H1 (cell line): ENCODE results near the gene DCTN2. TPM values are rescaled to one million over a fixed set of nuclear protein-coding genes. Genes with fewer than 3 reads are reported as not detected.

ENCODE experiments used
- CTCF ChIA-PET: fragments of 300-600 bp; sonication (Branson Sonifier 250); formaldehyde crosslinking; loops from one replicate; lab custom pipeline; 2021; ENCODE audit not compliant: partially characterized antibody; lab: Charles Lee
- POLR2A ChIA-PET: fragments of 300-600 bp; sonication (Branson Sonifier 250); formaldehyde crosslinking; loops from one replicate; lab custom pipeline; 2021; ENCODE audit warnings: inconsistent platforms; ENCODE audit not compliant: partially characterized antibody; lab: Charles Lee
- DNase-seq, 2 experiments: peaks; one replicate each; pipeline versions ENCODE4 v3.0.0 to v3.0.0-alpha.2; 2010 to 2022; ENCODE audit warnings: low spot score in 2 of 2, low read depth in 1 of 2, mixed read lengths in 1 of 2
- FAIRE-seq: peaks from 2 replicates; lab custom pipeline; 2011; peaks lifted over from hg19 to GRCh38; lab: Jason Lieb, UNC
- H2AFZ ChIP-seq: 2 replicates; pipeline ENCODE4 v1.8.1; 2012; ENCODE audit warnings: low read length, inconsistent platforms
- H2AK5ac ChIP-seq: 2 replicates; pipeline ENCODE4 v1.6.1; 2013; ENCODE audit warnings: low read depth, low read length
- H2BK120ac ChIP-seq: replicated peaks from 2 replicates; pipeline ENCODE3; 2013; ENCODE audit warnings: low read depth, low read length, inconsistent platforms
- H2BK12ac ChIP-seq: 2 replicates; pipeline ENCODE4 v1.6.1; 2013; ENCODE audit warnings: low read depth, low read length
- H2BK15ac ChIP-seq: 2 replicates; pipeline ENCODE4 v1.6.1; 2013; ENCODE audit warnings: low read length
- H2BK20ac ChIP-seq: 2 replicates; pipeline ENCODE4 v1.6.1; 2013; ENCODE audit warnings: low read length
- H2BK5ac ChIP-seq: 2 replicates; pipeline ENCODE4 v1.6.1; 2013; ENCODE audit warnings: low read depth, low read length
- H3K14ac ChIP-seq: 2 replicates; pipeline ENCODE4 v1.6.1; 2013; ENCODE audit warnings: inconsistent platforms; ENCODE audit not compliant: insufficient read length
- H3K18ac ChIP-seq: 2 replicates; pipeline ENCODE4 v1.6.1; 2013; ENCODE audit warnings: low read length; ENCODE audit errors: extremely low read depth
- H3K23ac ChIP-seq: 2 replicates; pipeline ENCODE4 v1.6.1; 2013; ENCODE audit warnings: inconsistent platforms; ENCODE audit not compliant: insufficient read length
- H3K23me2 ChIP-seq: 2 replicates; pipeline ENCODE4 v1.6.1; 2013; ENCODE audit warnings: low read depth, low read length
- H3K27ac ChIP-seq: 2 replicates; pipeline ENCODE4 v1.6.1; 2011; ENCODE audit warnings: low read depth, low read length, inconsistent platforms
- H3K27me3 ChIP-seq, 4 experiments: replicated peaks in 1 of 4; 1 replicate in 1 of 4; 2 replicates in 3 of 4; pipeline versions ENCODE4 v1.6.1 to v1.8.1; 2011 to 2013; ENCODE audit warnings: low read length in 3 of 4, mild to moderate bottlenecking in 3 of 4, inconsistent platforms in 2 of 4, mixed read lengths in 2 of 4, moderate library complexity in 1 of 4; ENCODE audit not compliant: control insufficient read depth in 3 of 4, insufficient read depth in 3 of 4; ENCODE audit errors: extremely low read depth in 1 of 4
- H3K36me3 ChIP-seq, 4 experiments: 2 replicates each; pipeline versions ENCODE4 v1.6.1 to v1.8.1; 2011 to 2013; ENCODE audit warnings: mild to moderate bottlenecking in 4 of 4, low read length in 3 of 4, moderate library complexity in 2 of 4, control low read depth in 1 of 4, inconsistent platforms in 1 of 4; ENCODE audit not compliant: insufficient read depth in 4 of 4, control insufficient read depth in 2 of 4
- H3K4ac ChIP-seq: replicated peaks from 2 replicates; pipeline ENCODE3; 2013; ENCODE audit warnings: low read length, low read depth, mixed read lengths, inconsistent platforms; ENCODE audit not compliant: insufficient read length
- H3K4me1 ChIP-seq, 4 experiments: replicated peaks in 1 of 4; 1 replicate in 1 of 4; 2 replicates in 3 of 4; pipeline versions ENCODE4 v1.6.1 to v1.8.1; 2011 to 2013; ENCODE audit warnings: low read length in 3 of 4, inconsistent platforms in 2 of 4, mixed read lengths in 1 of 4; ENCODE audit not compliant: insufficient read depth in 4 of 4, control insufficient read depth in 3 of 4
- H3K4me2 ChIP-seq, 2 experiments: 2 replicates each; pipeline versions ENCODE4 v1.6.1 to v1.8.1; 2011 to 2013; ENCODE audit warnings: low read depth in 2 of 2, low read length in 2 of 2, control low read depth in 1 of 2, inconsistent platforms in 1 of 2, mild to moderate bottlenecking in 1 of 2; ENCODE audit not compliant: insufficient read depth in 1 of 2
- H3K4me3 ChIP-seq, 4 experiments: fragments of 200-600, 300-600 bp in 1 of 4; sonication (generic), shearing (Covaris generic), sonication (Bioruptor Twin) in 1 of 4; 2 replicates each; pipeline versions ENCODE4 v1.5.1 to v1.8.1; 2011 to 2016; ENCODE audit warnings: low read length in 4 of 4, low read depth in 3 of 4, control low read depth in 2 of 4, inconsistent platforms in 2 of 4, mild to moderate bottlenecking in 2 of 4, mixed read lengths in 1 of 4, moderate library complexity in 1 of 4; ENCODE audit not compliant: insufficient read depth in 2 of 4; ENCODE audit errors: extremely low read depth in 1 of 4
- H3K56ac ChIP-seq: replicated peaks from 2 replicates; pipeline ENCODE3; 2013; ENCODE audit warnings: low read depth, mild to moderate bottlenecking, mixed read lengths, low read length, inconsistent platforms; ENCODE audit not compliant: insufficient read length
- H3K79me1 ChIP-seq: 2 replicates; pipeline ENCODE4 v1.6.1; 2013; ENCODE audit warnings: low read depth, low read length, control low read depth
- H3K79me2 ChIP-seq, 2 experiments: 2 replicates each; pipeline versions ENCODE4 v1.6.1 to v1.8.1; 2012 to 2013; ENCODE audit warnings: low read length in 2 of 2, mild to moderate bottlenecking in 2 of 2, inconsistent platforms in 1 of 2; ENCODE audit not compliant: insufficient read depth in 2 of 2, control insufficient read depth in 1 of 2
- H3K9ac ChIP-seq, 4 experiments: replicated peaks in 1 of 4; 1 replicate in 1 of 4; 2 replicates in 3 of 4; pipeline versions ENCODE4 v1.6.1 to v1.8.1; 2011 to 2013; ENCODE audit warnings: low read depth in 3 of 4, low read length in 3 of 4, control low read depth in 2 of 4, mild to moderate bottlenecking in 2 of 4, moderate library complexity in 2 of 4, inconsistent platforms in 1 of 4; ENCODE audit errors: extremely low read depth in 1 of 4
- H3K9me3 ChIP-seq, 2 experiments: 2 replicates each; pipeline versions ENCODE4 v1.6.1 to v1.8.1; 2012 to 2013; ENCODE audit warnings: mild to moderate bottlenecking in 2 of 2, moderate library complexity in 2 of 2, control low read depth in 1 of 2, inconsistent platforms in 1 of 2, low read depth in 1 of 2, low read length in 1 of 2, mixed read lengths in 1 of 2; ENCODE audit not compliant: insufficient read depth in 2 of 2
- H4K20me1 ChIP-seq, 2 experiments: replicated peaks in 1 of 2; 2 replicates each; pipeline versions ENCODE3 to v1.8.1; 2011 to 2013; ENCODE audit warnings: inconsistent platforms in 2 of 2, low read length in 2 of 2, mild to moderate bottlenecking in 1 of 2; ENCODE audit not compliant: insufficient read depth in 2 of 2, control insufficient read depth in 1 of 2
- H4K5ac ChIP-seq: 2 replicates; pipeline ENCODE4 v1.6.1; 2013; ENCODE audit warnings: low read length, low read depth, mixed read lengths, inconsistent platforms; ENCODE audit not compliant: insufficient read length
- H4K8ac ChIP-seq: 2 replicates; pipeline ENCODE4 v1.8.0; 2013; ENCODE audit warnings: mild to moderate bottlenecking, moderate library complexity, low read length, inconsistent platforms; ENCODE audit not compliant: insufficient read depth; ENCODE audit errors: extremely low read depth
- H4K91ac ChIP-seq: replicated peaks from 2 replicates; pipeline ENCODE3; 2013; ENCODE audit warnings: low read length, mixed read lengths, inconsistent platforms; ENCODE audit not compliant: insufficient read length
- ASH2L ChIP-seq: fragments of 200-600, 300-600 bp; sonication (generic); IDR thresholded peaks from one replicate; pipeline ENCODE4 v1.7.1; 2017; ENCODE audit warnings: low read length
- CBX5 ChIP-seq: fragments of 300-800, 300-1000 bp; sonication (generic); IDR thresholded peaks from 2 replicates; pipeline ENCODE4 v1.7.1; 2016; ENCODE audit warnings: antibody characterized with exemption, low read length, low read depth
- CEBPB ChIP-seq: IDR thresholded peaks from 2 replicates; pipeline ENCODE4 v1.6.1; 2012; ENCODE audit warnings: low read depth, low read length
- EGR1 ChIP-seq: IDR thresholded peaks from 2 replicates; pipeline ENCODE4 v1.6.1; 2011; ENCODE audit warnings: low read depth, low read length, borderline replicate concordance
- HDAC6 ChIP-seq: IDR thresholded peaks from one replicate; pipeline ENCODE4 v1.7.1; 2012; ENCODE audit warnings: low read depth, mild to moderate bottlenecking, inconsistent platforms, low read length, moderate library complexity
- JUN ChIP-seq: IDR thresholded peaks from 2 replicates; pipeline ENCODE4 v1.6.1; 2011; ENCODE audit warnings: low read depth, mild to moderate bottlenecking, improper control_type of control experiment, low read length
- JUND ChIP-seq: IDR thresholded peaks from 2 replicates; pipeline ENCODE4 v1.6.1; 2011; ENCODE audit warnings: mild to moderate bottlenecking, improper control_type of control experiment, low read length
- NRF1 ChIP-seq: IDR thresholded peaks from 2 replicates; pipeline ENCODE4 v1.6.1; 2011; ENCODE audit warnings: mild to moderate bottlenecking, low read depth, low read length, improper control_type of control experiment
- POLR2A ChIP-seq, 2 experiments: IDR thresholded peaks; 1 replicate in 1 of 2; 2 replicates in 1 of 2; pipeline ENCODE4 v1.6.1; 2011; ENCODE audit warnings: low read depth in 2 of 2, low read length in 2 of 2, mild to moderate bottlenecking in 2 of 2; ENCODE audit errors: control extremely low read depth in 1 of 2
- POU5F1 ChIP-seq: IDR thresholded peaks from 2 replicates; pipeline ENCODE4 v1.6.1; 2011; ENCODE audit warnings: low read depth, mild to moderate bottlenecking, low read length, moderate library complexity
- SIRT6 ChIP-seq: IDR thresholded peaks from one replicate; pipeline ENCODE4 v1.7.1; 2012; ENCODE audit warnings: low read length, inconsistent platforms
- SRF ChIP-seq: IDR thresholded peaks from 2 replicates; pipeline ENCODE4 v1.6.1; 2011; ENCODE audit warnings: mild to moderate bottlenecking, low read depth, low read length, moderate library complexity
- SUZ12 ChIP-seq: fragments of 200-600 bp; sonication (generic); IDR thresholded peaks from 2 replicates; pipeline ENCODE4 v1.6.1; 2012; ENCODE audit warnings: mild to moderate bottlenecking, inconsistent platforms, low read length, moderate library complexity, mixed read lengths
- TAF1 ChIP-seq: IDR thresholded peaks from 2 replicates; pipeline ENCODE4 v1.6.1; 2011; ENCODE audit warnings: mild to moderate bottlenecking, low read depth, low read length
- YY1 ChIP-seq: IDR thresholded peaks from 2 replicates; pipeline ENCODE4 v1.6.1; 2011; ENCODE audit warnings: low read depth, mild to moderate bottlenecking, low read length
- ZNF274 ChIP-seq: IDR thresholded peaks from 2 replicates; pipeline ENCODE4 v1.7.0; 2012; ENCODE audit warnings: low read length, borderline replicate concordance; ENCODE audit errors: extremely low read depth
- WGBS, 2 experiments: shearing (Covaris generic) in 1 of 2; methylation state at CpG; one replicate each; pipeline versions ENCODE4 v1.1.6 to v1.1.7; 2013 to 2015; ENCODE audit warnings: low lambda C conversion rate in 2 of 2, mixed read lengths in 2 of 2, inconsistent platforms in 1 of 2, low coverage in 1 of 2, missing lambda C conversion rate in 1 of 2; ENCODE audit not compliant: insufficient replicate concordance in 2 of 2, insufficient coverage in 1 of 2, insufficient read length in 1 of 2; ENCODE audit errors: extremely low coverage in 1 of 2, missing lambda C conversion rate in 1 of 2; 5-methylcytosine and 5-hydroxymethylcytosine counted together
- polyA plus RNA-seq, 7 experiments: library from polyadenylated mRNA; depleted of rRNA in 3 of 7; stranded (reverse) in 5 of 7; unstranded in 2 of 7; fragments of >200 nt in 5 of 7; fragments of 200-250 nt in 2 of 7; gene quantifications; 1 replicate in 5 of 7; 2 replicates in 1 of 7; 4 replicates in 1 of 7; pipeline versions ENCODE4 v1.2.1 to v1.2.3, GENCODE V29; 2011 to 2013; ENCODE audit warnings: missing spikeins in 2 of 7, mixed read lengths in 2 of 7
- total RNA-seq: library from RNA; stranded (reverse); fragmentation: NEBNext Ultra II Directional; extraction: Animal tissue kit (Norgen Biotek cat#: 25700); gene quantifications from 2 replicates; pipeline ENCODE4 v1.2.1, GENCODE V29; 2021

The DCTN2 gene
- total and polyA plus RNA-seq, 2 of the 8 experiments (the other 6 are each of a cell fraction or from before 2014, with no cell fraction given): 90.3 to 91.9 TPM

- Histone ChIP-seq H3K9me3 (no peaks in the 10 kb centered on the region), H4K91ac (no peak overlapping the region), H3K36me3 (peaks cover 14 to 60% (median 52%) of the 10 kb centered on the region in 4 experiments; a peak in 7 of 8 replicates), H2BK5ac (no peak overlapping the region), H3K14ac (no peak overlapping the region), H3K56ac (no peak overlapping the region), H2BK120ac (no peak overlapping the region), H3K23ac (no peak overlapping the region), H3K4me2 (no peak overlapping the region), H2BK20ac (no peak overlapping the region), H3K27me3 (peaks cover 0 to 1% (median 0%) of the 10 kb centered on the region in 4 experiments; a peak in 1 of 7 replicates), H4K20me1 (peaks cover 1 to 11% of the 10 kb centered on the region in 2 experiments), H3K4me1 (peaks cover 0 to 2% (median 0%) of the 10 kb centered on the region in 4 experiments; a peak in 1 of 7 replicates), H4K8ac (no peak overlapping the region), H2BK12ac (no peak overlapping the region), H3K79me2 (no peaks in the 10 kb centered on the region), H4K5ac (no peak overlapping the region), H3K79me1 (no peaks in the 10 kb centered on the region), H3K4me3 (no peak overlapping the region), H2BK15ac (no peak overlapping the region), H3K9ac (no peak overlapping the region), H3K23me2 (no peaks in the 10 kb centered on the region), H3K27ac (no peak overlapping the region), H2AK5ac (no peak overlapping the region), H2AFZ (no peak overlapping the region), H3K4ac (no peak overlapping the region), H3K18ac (no peak overlapping the region)
- WGBS, 2 experiments: 86% methylated on average over 5 of the region's 5 CpGs; no CpG with 5 or more reads in 1 of the 2 experiments
- CTCF ChIA-PET: interaction anchor here (0.5 to 5.6 kb wide), 8 partner anchors 8 to 320 kb away, joined by 3 to 29 read pairs (median 3); no protein-coding TSS in a partner anchor
- POLR2A ChIA-PET: interaction anchor here (0.8 to 8.9 kb wide), 9 partner anchors 8 to 43 kb away, joined by 3 to 65 read pairs (median 5); partner anchors contain the start of genes DCTN2 and DDIT3
- FAIRE-seq: no peak
- no peak for DNase-seq
- TF ChIP-seq JUND (no peak), TAF1 (no peak), EGR1 (no peak), ZNF274 (no peak), SRF (no peak), CBX5 (no peak), SIRT6 (no peak), YY1 (no peak), POLR2A (IDR thresholded peaks at IDR 0.05; ENCODE audit: control extremely low read depth in 1 of 2, low read depth in 2 of 2, low read length in 2 of 2) (no peak), SUZ12 (no peak), POU5F1 (no peak), HDAC6 (no peak), NRF1 (no peak), CEBPB (no peak), JUN (no peak), ASH2L (no peak)
Observed at GRCh38 chr12:57534250-57534649, 12.7 kb downstream of the DCTN2 start.
